ENCODE measurements around the gene SP3. TPM values are rescaled to one million over a fixed set of nuclear protein-coding genes. Genes with fewer than 3 reads are reported as not detected.

SP3 gene
- total RNA-seq, 1 donor from 2014 or later, result 119 TPM

GRCh38 chr2:173991856-173992588, 26.8 kb upstream of the SP3 start:
- peak overlapping the region; percentile 78 for H3K27ac ChIP-seq
- no peaks in the 10 kb centered on the region for H3K36me3 ChIP-seq
- DNase-seq (ENCODE audit: extremely low spot score in 2 of 2), result no peak
- intact Hi-C loops (cut with DNase I), result no loop called here
- TF ChIP-seq, protein P1, sequence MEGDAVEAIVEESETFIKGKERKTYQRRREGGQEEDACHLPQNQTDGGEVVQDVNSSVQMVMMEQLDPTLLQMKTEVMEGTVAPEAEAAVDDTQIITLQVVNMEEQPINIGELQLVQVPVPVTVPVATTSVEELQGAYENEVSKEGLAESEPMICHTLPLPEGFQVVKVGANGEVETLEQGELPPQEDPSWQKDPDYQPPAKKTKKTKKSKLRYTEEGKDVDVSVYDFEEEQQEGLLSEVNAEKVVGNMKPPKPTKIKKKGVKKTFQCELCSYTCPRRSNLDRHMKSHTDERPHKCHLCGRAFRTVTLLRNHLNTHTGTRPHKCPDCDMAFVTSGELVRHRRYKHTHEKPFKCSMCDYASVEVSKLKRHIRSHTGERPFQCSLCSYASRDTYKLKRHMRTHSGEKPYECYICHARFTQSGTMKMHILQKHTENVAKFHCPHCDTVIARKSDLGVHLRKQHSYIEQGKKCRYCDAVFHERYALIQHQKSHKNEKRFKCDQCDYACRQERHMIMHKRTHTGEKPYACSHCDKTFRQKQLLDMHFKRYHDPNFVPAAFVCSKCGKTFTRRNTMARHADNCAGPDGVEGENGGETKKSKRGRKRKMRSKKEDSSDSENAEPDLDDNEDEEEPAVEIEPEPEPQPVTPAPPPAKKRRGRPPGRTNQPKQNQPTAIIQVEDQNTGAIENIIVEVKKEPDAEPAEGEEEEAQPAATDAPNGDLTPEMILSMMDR (IDR thresholded peaks at IDR 0.05), result no peak
- TF ChIP-seq POLR2A (IDR thresholded peaks at IDR 0.05) (no peak), POLR2AphosphoS5 (IDR thresholded peaks at IDR 0.05; ENCODE audit: insufficient read depth in 1 of 2, low read depth in 1 of 2) (no peak)
- peaks cover 40% of the 10 kb centered on the region for H3K4me1 ChIP-seq
- no peak overlapping the region for H3K4me3 ChIP-seq
- H3K9me3 ChIP-seq, result no peaks in the 10 kb centered on the region
- H3K27me3 ChIP-seq, result no peaks in the 10 kb centered on the region

- Histone ChIP-seq H3K27me3 (no peaks in the 10 kb centered on the region), H3K4me3 (no peak overlapping the region), H3K27ac (peak overlapping the region; percentile 78), H3K9me3 (no peaks in the 10 kb centered on the region), H3K4me1 (peaks cover 41% of the 10 kb centered on the region), H3K36me3 (no peaks in the 10 kb centered on the region)
- intact Hi-C loops (cut with DNase I), result no loop called here
- no peak for DNase-seq (ENCODE audit: extremely low spot score in 2 of 2)
- TF ChIP-seq POLR2AphosphoS5 (IDR thresholded peaks at IDR 0.05; ENCODE audit: insufficient read depth in 1 of 2, low read depth in 1 of 2), result peak in 1 of 2 donors; percentile 5
- TF ChIP-seq, protein P1 (IDR thresholded peaks at IDR 0.05), result no peak
Measured at GRCh38 chr2:173990970-173991819, 26.0 kb upstream of the SP3 start.

- intact Hi-C loops (cut with DNase I), result no loop called here
- no peak overlapping the region for H3K4me3 ChIP-seq
- H3K27me3 ChIP-seq, result no peaks in the 10 kb centered on the region
- H3K36me3 ChIP-seq, result no peaks in the 10 kb centered on the region
- H3K27ac ChIP-seq, result peak overlapping the region; percentile 78
- TF ChIP-seq POLR2AphosphoS5 (IDR thresholded peaks at IDR 0.05; ENCODE audit: insufficient read depth in 1 of 2, low read depth in 1 of 2), result no peak
- TF ChIP-seq, protein P1 (IDR thresholded peaks at IDR 0.05), result no peak
- no peak for TF ChIP-seq POLR2A (IDR thresholded peaks at IDR 0.05)
- DNase-seq (ENCODE audit: extremely low spot score in 2 of 2), result no peak
- H3K4me1 ChIP-seq, result peaks cover 50% of the 10 kb centered on the region
- no peaks in the 10 kb centered on the region for H3K9me3 ChIP-seq
Measured at GRCh38 chr2:173990245-173990644, 25.1 kb upstream of the SP3 start.

- no peak overlapping the region for H3K4me3 ChIP-seq
- H3K36me3 ChIP-seq, result no peaks in the 10 kb centered on the region
- no peaks in the 10 kb centered on the region for H3K27me3 ChIP-seq
- intact Hi-C loops (cut with DNase I), result no loop called here
- no peaks in the 10 kb centered on the region for H3K9me3 ChIP-seq
- H3K4me1 ChIP-seq, result peaks cover 54% of the 10 kb centered on the region
- DNase-seq (ENCODE audit: extremely low spot score in 2 of 2), result no peak
- peak overlapping the region; percentile 78 for H3K27ac ChIP-seq
- TF ChIP-seq, protein P1 (IDR thresholded peaks at IDR 0.05), result no peak
- no peak for TF ChIP-seq POLR2AphosphoS5 (IDR thresholded peaks at IDR 0.05; ENCODE audit: insufficient read depth in 1 of 2, low read depth in 1 of 2)
- TF ChIP-seq POLR2A (IDR thresholded peaks at IDR 0.05), result no peak
Measured at GRCh38 chr2:173989884-173990215, 24.7 kb upstream of the SP3 start.
